NCI-H345 (cell line): ENCODE measurements around the gene BHLHA15.

Source experiments
- DNase-seq: peaks from one replicate; lab custom pipeline; 2025; lab: John Stamatoyannopoulos, UW

The BHLHA15 gene

DNA sequence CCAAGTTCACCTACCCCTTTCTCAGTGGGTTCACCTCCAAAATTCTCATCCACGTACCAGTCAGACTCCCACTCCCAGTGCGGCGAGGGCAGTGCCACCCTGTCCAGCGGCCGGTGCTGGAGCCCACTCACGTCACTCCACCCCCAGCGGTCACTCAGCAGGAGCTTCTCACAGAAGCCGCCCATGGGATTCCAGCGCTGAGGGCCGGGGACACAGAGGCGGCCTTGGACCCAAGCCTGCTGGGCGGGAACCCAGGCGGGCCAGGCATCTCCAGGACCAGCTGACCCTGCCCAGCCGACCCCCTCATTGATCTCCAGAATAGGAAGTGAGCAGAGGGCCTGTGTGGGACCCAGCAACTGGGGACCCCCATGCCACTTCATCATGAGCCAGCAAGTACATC is 33.6 kb downstream of the BHLHA15 start:
- no peak for DNase-seq

DNA sequence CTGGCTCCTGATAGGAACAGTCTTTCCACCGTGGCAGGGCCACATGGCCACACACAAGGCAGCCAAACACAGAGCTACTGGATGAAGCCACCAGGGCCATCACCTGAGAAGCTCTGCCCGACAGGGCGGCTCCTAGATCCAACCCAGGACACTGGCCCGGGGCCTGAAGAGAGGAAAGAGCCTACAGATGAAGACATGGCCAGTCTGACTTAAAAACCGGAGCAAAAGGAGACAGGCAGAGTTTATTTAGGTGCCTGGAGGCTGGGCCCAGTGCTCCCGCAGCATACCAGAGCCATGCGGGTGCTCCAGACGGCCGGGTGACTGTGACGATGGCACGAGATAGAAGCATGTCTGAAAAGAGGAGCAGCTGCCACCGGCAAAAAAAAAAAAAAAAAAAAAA is 36.9 kb downstream of the BHLHA15 start:
- no peak for DNase-seq

GRCh38 chr7:98249106-98249505 is 37.9 kb downstream of the BHLHA15 start:
- no peak for DNase-seq

GRCh38 chr7:98250789-98251188 is 39.5 kb downstream of the BHLHA15 start:
- DNase-seq: no peak

- DNase-seq: no peak
Observed at GRCh38 chr7:98251231-98251600, 40.0 kb downstream of the BHLHA15 start.

GRCh38 chr7:98251601-98252424 is 40.6 kb downstream of the BHLHA15 start, which contains the start of gene TECPR1:
TSS of gene TECPR1 (minus strand) at chr7:98252232. CDS start at chr7:98246146, 6,086 bp downstream.
- peak; percentile 90 for DNase-seq

GRCh38 chr7:98252425-98253054 is 41.3 kb downstream of the BHLHA15 start:
- DNase-seq: no peak

DNA sequence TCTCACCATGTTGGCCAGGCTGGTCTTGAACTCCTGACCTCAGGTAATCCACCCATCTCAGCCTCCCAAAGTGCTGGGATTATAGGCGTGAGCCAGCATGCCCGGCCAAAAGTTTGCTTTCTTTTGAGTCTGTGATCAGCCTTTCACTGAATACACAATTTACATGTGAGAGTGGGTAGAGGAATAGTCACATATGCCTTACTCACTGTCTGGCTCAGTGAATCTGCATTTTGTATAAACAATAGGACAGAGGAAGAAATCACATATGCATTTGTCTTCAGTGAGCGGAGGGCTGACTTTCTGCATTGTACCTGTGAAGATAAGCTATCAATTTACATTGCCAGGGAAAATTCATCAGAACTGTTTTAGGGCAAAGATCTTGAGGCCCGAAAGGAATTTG is 43.3 kb downstream of the BHLHA15 start:
- DNase-seq: no peak

GRCh38 chr7:98254951-98255610 is 43.8 kb downstream of the BHLHA15 start:
- no peak for DNase-seq

GRCh38 chr7:98256431-98256830 is 45.2 kb downstream of the BHLHA15 start:
- DNase-seq: no peak

DNA sequence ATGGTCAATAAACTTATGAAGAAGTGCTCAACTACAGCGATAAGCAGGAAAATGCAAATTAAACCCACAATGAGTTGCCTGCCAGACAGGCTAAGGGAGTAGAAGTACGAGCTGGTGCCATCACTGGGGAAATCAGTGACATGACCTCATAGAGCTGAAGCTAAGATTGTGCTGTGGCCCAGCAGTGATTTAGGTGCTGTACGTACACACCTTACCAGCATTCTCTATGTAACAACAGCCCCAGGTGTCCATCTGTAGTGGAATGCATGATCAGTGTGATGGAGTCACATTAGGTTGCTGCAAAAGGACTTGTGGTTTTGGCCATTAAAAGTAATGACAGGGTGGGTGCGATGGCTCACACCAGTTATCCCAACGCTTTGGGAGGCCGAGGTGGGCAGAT is 46.5 kb downstream of the BHLHA15 start:
- DNase-seq: no peak
